Measurements from ENCODE around the gene GFOD2.
A peak's percentile ranks its signal among the peaks of the same experiment; 100 is the strongest.

Gene GFOD2

GRCh38 chr16:67668495-67669157, 50.5 kb downstream of the GFOD2 start:
- DNase-seq = no peak

- peak; percentile 92 for DNase-seq
These were observed 51.2 kb downstream of the GFOD2 start for GRCh38 chr16:67667817-67668494.

- no peak for DNase-seq
These were observed 51.7 kb downstream of the GFOD2 start for GRCh38 chr16:67667453-67667816.

- peak; percentile 73 for DNase-seq
These were observed 52.3 kb downstream of the GFOD2 start, which contains the start of the genes C16orf86 and ENKD1 for GRCh38 chr16:67666559-67667452. TSS of gene C16orf86 (plus strand) at chr16:67666814. CDS start at chr16:67666971, 157 bp downstream. TSS of gene ENKD1 (minus strand) at chr16:67666750. CDS start at chr16:67666442, 308 bp downstream.

GRCh38 chr16:67666032-67666551, 53.0 kb downstream of the GFOD2 start:
- DNase-seq = peak; percentile 34

- DNase-seq = no peak
These were observed 53.5 kb downstream of the GFOD2 start for GRCh38 chr16:67665598-67665997.

GRCh38 chr16:67664871-67665270, 54.2 kb downstream of the GFOD2 start:
- DNase-seq = no peak

- no peak for DNase-seq
These were observed 54.9 kb downstream of the GFOD2 start for GRCh38 chr16:67664258-67664657.

GRCh38 chr16:67663877-67664222, 55.3 kb downstream of the GFOD2 start:
- DNase-seq = no peak

GRCh38 chr16:67663151-67663876, 55.8 kb downstream of the GFOD2 start:
- peak; percentile 30 for DNase-seq

- no peak for DNase-seq
These were observed 56.5 kb downstream of the GFOD2 start for GRCh38 chr16:67662653-67663010.

- no peak for DNase-seq
These were observed 57.0 kb downstream of the GFOD2 start for GRCh38 chr16:67661886-67662652.

- DNase-seq = no peak
These were observed 57.9 kb downstream of the GFOD2 start for GRCh38 chr16:67661101-67661761.

- peak; percentile 96 for DNase-seq
These were observed 58.5 kb downstream of the GFOD2 start, which contains the start of gene PARD6A for GRCh38 chr16:67660564-67661028. TSS of gene PARD6A (plus strand) at chr16:67660960. CDS start at chr16:67661039, 79 bp downstream.

GRCh38 chr16:67659675-67660563, 59.2 kb downstream of the GFOD2 start, which contains the start of gene ACD:
TSS of gene ACD (minus strand) at chr16:67660260. CDS start at chr16:67660220, 40 bp downstream.
- peak; percentile 86 for DNase-seq

GRCh38 chr16:67658849-67659674, 60.1 kb downstream of the GFOD2 start:
- no peak for DNase-seq

GRCh38 chr16:67657751-67658518, 61.2 kb downstream of the GFOD2 start:
- no peak for DNase-seq

- no peak for DNase-seq
These were observed 62.0 kb downstream of the GFOD2 start for GRCh38 chr16:67657017-67657608.
